Pons (tissue), 1 donor: ENCODE data around the gene UNC5B.
"Not testable (repeated sequence)": the region's sequence is repeated elsewhere in the genome, so short reads cannot be mapped to it uniquely, and the experiment has no call there.

Source experiments
- DNase-seq: peaks from one replicate; pipeline ENCODE4 v3.0.0-alpha.2; 2016; ENCODE audit warnings: low spot score

The UNC5B gene

GRCh38 chr10:71268758-71269157 lies 56.4 kb downstream of the UNC5B start:
- no peak for DNase-seq

GRCh38 chr10:71269301-71270288 lies 57.2 kb downstream of the UNC5B start:
- no peak for DNase-seq

- peak; percentile 84 for DNase-seq
These were observed 58.2 kb downstream of the UNC5B start for GRCh38 chr10:71270301-71271220.

GRCh38 chr10:71271662-71272055 lies 59.3 kb downstream of the UNC5B start:
- DNase-seq, result no peak

- no peak for DNase-seq
These were observed 59.8 kb downstream of the UNC5B start for GRCh38 chr10:71272056-71272771.

DNA sequence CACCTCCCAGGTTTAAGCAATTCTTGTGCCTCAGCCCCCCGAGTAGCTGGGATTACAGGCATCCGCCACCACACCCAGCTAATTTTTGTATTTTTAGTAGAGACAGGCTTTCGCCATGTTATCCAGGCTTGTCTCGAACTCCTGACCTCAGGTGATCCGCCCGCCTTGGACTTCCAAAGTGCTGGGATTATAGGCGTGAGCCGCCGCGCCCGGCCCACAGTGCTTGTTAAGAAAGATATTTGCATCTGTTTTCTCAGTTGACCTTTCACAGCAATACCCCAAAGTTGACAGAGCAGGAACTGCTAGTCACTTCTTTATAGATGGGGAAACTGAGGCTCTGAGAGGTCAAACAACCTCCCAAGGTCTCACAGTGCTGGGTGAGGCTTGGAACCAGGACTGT lies 60.6 kb downstream of the UNC5B start:
- DNase-seq, result not testable (repeated sequence)

- no peak for DNase-seq
These were observed 61.1 kb downstream of the UNC5B start for GRCh38 chr10:71273506-71273905.

DNA sequence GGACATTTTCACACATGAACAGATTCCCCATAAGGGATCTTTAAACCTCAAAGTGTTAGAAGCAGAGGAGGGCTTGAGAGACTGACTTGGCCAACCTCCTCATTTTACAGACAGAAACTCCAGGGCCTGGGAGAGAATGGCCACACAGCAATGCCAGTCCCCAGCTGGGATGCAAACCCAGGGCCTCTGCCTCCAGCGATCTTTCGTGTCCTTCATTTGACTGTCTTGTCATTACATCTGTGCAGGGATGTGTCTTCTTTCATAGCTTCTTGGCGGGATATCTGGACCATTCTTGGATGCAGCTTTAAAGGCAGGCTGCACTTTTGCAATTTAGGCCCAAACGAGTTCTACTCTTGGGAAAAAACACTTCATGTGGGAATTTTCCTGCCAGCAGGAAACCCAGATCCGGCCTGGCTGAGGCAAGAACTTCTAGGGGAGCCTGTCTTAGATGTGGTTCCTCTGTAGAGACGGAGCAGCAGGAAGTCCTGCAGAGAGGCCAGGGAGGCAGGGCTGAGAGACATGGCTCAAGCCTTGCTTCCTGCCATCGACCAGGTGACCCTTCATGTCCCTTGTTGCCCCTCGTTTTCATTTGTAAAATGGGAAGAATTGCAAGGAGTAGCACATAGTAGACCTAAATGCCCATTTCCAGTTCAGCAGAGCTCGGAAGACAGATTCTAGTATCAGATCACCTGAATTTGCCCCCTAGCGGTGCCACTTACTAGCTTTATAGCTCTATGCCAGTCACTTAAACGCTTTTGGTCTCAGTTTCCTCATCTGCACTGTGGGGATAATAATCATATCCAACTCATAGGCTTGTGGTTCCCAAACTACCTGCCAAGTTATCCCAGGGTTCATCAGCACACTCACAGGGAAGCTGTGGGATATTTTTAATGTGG lies 62.8 kb downstream of the UNC5B start:
- no peak for DNase-seq

GRCh38 chr10:71276873-71277272 lies 64.5 kb downstream of the UNC5B start:
- DNase-seq, result no peak

- DNase-seq, result peak; percentile 66
These were observed 65.7 kb downstream of the UNC5B start for GRCh38 chr10:71277914-71278665.

- DNase-seq, result peak; percentile 59
These were observed 66.6 kb downstream of the UNC5B start for GRCh38 chr10:71278691-71279588.

DNA sequence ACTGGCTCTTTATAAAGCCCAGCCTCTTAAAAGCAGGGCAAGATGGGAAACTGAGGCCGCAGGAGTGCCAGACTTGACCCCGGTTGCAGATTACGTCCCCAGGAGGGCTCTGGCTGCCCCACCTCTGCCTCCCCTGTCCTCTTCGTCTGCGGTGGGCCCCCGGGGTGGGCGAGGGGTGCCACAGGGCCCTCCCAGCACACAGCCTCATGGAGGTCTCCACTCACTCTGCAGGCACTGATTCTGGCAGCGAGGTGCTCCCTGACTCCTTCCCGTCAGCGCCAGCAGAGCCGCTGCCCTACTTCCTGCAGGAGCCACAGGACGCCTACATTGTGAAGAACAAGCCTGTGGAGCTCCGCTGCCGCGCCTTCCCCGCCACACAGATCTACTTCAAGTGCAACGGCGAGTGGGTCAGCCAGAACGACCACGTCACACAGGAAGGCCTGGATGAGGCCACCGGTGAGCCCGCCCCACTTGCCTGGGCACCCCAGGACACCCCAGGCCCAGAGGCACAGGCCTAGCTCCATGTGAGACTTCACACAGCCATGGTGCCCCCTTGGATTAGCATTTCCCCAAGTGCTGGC lies 67.3 kb downstream of the UNC5B start:
- DNase-seq, result no peak

- DNase-seq, result no peak
These were observed 67.8 kb downstream of the UNC5B start for GRCh38 chr10:71280216-71280615.

DNA sequence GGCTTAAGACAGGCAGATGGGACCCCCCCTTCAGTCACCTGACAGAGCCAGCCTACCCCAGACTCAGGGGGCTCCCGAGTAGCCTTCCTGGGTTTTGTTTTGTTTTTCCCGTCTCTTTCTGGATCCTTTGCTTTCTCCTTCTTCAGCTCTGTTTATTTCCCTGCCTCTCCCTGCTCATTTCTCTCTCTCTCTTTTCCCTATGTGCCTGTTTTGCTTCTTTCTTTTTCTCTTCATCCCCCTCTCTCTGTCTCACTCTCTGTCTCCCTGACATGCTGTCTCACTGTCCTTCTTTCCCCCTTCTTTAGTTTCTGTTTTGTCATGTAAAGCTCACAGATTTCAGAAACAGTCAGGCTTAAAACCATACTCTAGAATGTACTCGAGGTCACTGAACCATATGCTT lies 68.5 kb downstream of the UNC5B start:
- DNase-seq, result no peak

DNA sequence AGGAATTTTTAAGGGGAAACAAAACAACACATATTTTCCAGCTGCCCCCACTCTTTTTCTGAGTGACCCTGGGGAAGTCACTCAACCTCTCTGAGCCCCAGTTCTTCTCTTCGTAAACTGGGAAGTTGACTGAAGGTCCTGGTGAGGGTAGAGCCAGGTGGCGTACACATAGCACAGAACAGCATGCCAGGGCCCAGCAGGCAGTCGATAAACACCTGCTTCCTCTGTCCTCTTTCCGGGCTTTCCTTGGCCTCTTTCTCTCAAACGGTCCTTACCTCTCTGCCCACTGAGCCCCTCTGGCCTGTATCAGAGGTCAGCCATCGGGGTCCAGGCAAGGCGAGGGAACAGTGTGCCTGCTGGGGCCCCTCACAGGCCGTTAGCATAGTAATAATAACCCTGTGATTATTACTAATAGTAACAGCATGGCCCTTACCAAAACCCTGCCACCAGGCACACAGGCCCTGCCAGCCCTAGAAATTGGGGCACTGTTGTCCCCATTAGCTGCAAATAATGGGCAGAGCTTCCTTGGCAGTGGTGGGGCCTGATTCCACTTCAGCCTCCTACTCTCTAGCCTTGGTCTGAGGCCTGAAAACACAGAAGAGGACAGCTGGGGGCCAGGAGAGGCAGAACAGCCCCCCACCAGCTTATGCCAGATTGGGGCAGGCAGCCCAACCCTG lies 69.4 kb downstream of the UNC5B start:
- no peak for DNase-seq

- DNase-seq, result no peak
These were observed 69.9 kb downstream of the UNC5B start for GRCh38 chr10:71282323-71282680.

DNA sequence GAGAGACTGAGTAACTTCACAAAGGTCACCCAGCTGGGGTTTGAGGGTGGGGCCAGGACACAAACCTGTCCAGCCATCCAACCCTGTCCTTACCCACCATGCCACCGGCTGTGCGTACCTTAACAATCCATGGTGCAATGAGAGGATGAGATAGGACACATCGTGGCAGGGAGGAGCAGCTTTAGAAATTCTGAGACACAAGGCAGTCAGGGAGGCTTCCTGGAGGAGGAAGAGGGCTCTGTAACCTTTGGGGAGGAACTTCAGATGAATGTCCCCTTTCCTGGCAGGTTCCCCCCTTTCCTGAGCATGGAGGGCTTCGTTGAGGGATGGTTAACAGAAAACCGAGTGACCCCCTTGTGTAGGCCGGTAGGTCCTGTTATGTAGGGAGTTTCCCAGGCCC lies 71.0 kb downstream of the UNC5B start:
- no peak for DNase-seq

DNA sequence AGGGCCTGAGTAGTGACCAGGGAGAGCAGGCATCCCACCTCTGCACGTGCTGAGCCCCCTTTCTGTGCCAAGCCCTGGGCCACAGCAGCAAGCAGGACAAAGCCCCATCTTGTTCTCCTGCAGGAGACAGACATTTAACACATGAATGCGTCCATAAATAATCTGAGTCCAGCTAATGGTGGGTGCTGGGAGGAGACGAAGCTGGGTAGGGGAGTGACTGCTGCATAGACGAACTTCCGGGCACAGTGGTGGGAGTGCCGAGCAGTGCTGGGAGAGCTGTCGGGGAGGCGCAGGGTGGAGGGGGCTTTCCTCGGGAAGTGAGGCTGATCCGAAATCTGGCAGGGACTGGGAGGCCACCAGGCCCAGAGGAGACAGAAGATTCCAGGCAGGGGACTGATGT lies 71.5 kb downstream of the UNC5B start:
- DNase-seq, result no peak
